CD4-positive, alpha-beta T cell treated with Interleukin-10 for 1 hour (primary cell): ENCODE measurements around the gene SLC9A8.
A peak's percentile ranks its signal among the peaks of the same experiment; 100 is the strongest.
"Not testable (repeated sequence)": the region's sequence is repeated elsewhere in the genome, so short reads cannot be mapped to it uniquely, and the experiment has no call there.

Experiments
- DNase-seq: peaks from one replicate; pipeline ENCODE4 v3.0.0-alpha.2; 2020

SLC9A8 gene

GRCh38 chr20:49812507-49813304, at the start of gene SLC9A8:
SLC9A8 (plus strand) TSS chr20:49812828; CDS start chr20:49812923, 95 bp downstream.
- peak; percentile 92 for DNase-seq

- no peak for DNase-seq
Measured at GRCh38 chr20:49762940-49763766, 49.5 kb upstream of the SLC9A8 start.

- DNase-seq = no peak
Measured at GRCh38 chr20:49765413-49765736, 47.3 kb upstream of the SLC9A8 start.

GRCh38 chr20:49765846-49766541, 46.6 kb upstream of the SLC9A8 start:
- DNase-seq = no peak

- no peak for DNase-seq
Measured at GRCh38 chr20:49766979-49767521, 45.6 kb upstream of the SLC9A8 start.

GRCh38 chr20:49768204-49769047, 44.2 kb upstream of the SLC9A8 start:
- DNase-seq = peak; percentile 60

GRCh38 chr20:49769048-49769581, 43.5 kb upstream of the SLC9A8 start:
- no peak for DNase-seq

- DNase-seq = no peak
Measured at GRCh38 chr20:49770634-49771033, 42.0 kb upstream of the SLC9A8 start.

GRCh38 chr20:49774213-49774612, 38.4 kb upstream of the SLC9A8 start:
- DNase-seq = not testable (repeated sequence)

GRCh38 chr20:49775229-49775693, 37.4 kb upstream of the SLC9A8 start:
- DNase-seq = no peak

- DNase-seq = no peak
Measured at GRCh38 chr20:49779972-49780371, 32.7 kb upstream of the SLC9A8 start.

GRCh38 chr20:49781676-49782075, 31.0 kb upstream of the SLC9A8 start:
- no peak for DNase-seq

- not testable (repeated sequence) for DNase-seq
Measured at GRCh38 chr20:49782439-49782838, 30.2 kb upstream of the SLC9A8 start.

- DNase-seq = not testable (repeated sequence)
Measured at GRCh38 chr20:49783021-49783995, 29.3 kb upstream of the SLC9A8 start.

GRCh38 chr20:49784291-49784690, 28.3 kb upstream of the SLC9A8 start:
- no peak for DNase-seq

- DNase-seq = no peak
Measured at GRCh38 chr20:49785149-49785851, 27.3 kb upstream of the SLC9A8 start.

- DNase-seq = no peak
Measured at GRCh38 chr20:49785852-49786175, 26.8 kb upstream of the SLC9A8 start.

- no peak for DNase-seq
Measured at GRCh38 chr20:49786196-49786595, 26.4 kb upstream of the SLC9A8 start.

- DNase-seq = no peak
Measured at GRCh38 chr20:49786668-49787370, 25.8 kb upstream of the SLC9A8 start.
